Forelimb muscle (tissue), 1 donor: ENCODE data around the gene GPT2. TPM values are rescaled to one million over a fixed set of nuclear protein-coding genes. Genes with fewer than 3 reads are reported as not detected.

Source experiments
- DNase-seq: peaks from one replicate; pipeline ENCODE4 v3.0.0-alpha.2; 2013; ENCODE audit warnings: low read depth
- polyA plus RNA-seq: library from polyadenylated mRNA; unstranded; fragments of 120-200 nt; gene quantifications from one replicate; pipeline ENCODE4 v1.2.1, GENCODE V29; 2013; ENCODE audit not compliant: insufficient read length

Gene GPT2, protein sequence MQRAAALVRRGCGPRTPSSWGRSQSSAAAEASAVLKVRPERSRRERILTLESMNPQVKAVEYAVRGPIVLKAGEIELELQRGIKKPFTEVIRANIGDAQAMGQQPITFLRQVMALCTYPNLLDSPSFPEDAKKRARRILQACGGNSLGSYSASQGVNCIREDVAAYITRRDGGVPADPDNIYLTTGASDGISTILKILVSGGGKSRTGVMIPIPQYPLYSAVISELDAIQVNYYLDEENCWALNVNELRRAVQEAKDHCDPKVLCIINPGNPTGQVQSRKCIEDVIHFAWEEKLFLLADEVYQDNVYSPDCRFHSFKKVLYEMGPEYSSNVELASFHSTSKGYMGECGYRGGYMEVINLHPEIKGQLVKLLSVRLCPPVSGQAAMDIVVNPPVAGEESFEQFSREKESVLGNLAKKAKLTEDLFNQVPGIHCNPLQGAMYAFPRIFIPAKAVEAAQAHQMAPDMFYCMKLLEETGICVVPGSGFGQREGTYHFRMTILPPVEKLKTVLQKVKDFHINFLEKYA
- 36.5 TPM for polyA plus RNA-seq

GRCh38 chr16:46883690-46884512 lies at the start of gene GPT2:
Gene GPT2, plus strand, starts transcription at chr16:46884362. Its CDS starts 354 bp downstream, at chr16:46884716.
- peak; percentile 77 for DNase-seq

DNA sequence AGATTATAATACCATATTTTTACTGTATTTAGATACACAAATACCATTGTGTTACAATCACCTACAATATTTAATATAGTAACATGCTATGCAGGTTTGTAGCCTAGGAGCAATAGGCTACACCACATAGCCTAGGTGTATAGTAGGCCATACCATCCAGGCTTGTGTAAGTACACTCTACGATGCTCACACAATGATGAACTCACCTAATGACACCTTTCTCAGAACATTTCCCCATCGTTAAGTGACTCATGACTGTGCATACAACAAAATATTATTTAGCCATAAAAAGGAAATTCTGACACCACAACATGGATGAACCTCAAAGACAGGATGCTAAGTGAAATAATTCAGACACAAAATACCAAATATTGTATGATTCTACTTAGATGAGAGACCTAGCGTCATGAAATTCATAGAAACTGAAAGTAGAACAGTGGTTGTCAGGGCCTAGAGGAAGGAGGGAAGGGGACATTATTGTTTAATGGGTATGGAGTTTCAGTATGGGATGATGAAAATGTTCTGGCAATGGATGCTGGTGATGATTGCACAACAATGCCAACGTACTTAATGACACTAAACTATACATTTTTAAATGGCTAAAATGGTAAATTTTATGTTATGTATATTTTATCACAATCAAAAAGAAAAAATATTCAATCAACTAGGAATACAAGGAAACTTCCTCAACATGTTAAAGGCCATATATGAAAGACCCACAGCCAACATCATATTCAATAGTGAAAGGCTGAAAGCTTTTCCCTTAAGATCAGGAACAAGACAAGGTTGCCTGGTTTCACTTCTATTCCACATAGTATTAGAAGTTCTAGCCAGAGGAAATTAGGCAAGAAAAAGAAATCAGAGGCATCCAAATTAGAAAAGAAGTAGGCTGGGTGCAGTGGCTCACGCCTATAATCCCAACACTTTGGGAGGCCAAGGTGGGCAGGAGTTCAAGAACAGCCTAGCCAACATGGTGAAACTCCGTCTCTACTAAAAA lies 47.3 kb upstream of the GPT2 start:
- DNase-seq = no peak

DNA sequence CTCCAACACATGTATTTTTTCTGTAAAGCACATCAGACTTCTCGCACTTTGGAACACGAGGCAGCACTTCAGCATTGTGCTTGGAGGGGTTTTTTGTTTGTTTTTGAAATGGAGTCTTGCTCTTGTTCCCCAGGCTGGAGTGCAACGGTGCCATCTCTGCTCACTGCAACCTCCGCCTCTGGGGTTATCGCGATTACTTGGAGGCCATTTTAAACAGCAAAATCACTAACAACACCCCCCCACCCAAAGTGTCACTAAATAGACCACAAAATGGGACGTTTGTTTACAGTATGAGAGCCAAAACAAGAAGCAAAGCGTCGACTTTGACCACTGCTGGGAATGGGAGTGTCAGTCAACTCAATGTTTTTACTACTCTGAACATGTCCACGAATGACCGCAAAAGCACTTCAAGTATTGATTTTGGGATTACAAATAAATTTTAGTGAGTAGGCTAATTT lies 44.1 kb upstream of the GPT2 start:
- no peak for DNase-seq

DNA sequence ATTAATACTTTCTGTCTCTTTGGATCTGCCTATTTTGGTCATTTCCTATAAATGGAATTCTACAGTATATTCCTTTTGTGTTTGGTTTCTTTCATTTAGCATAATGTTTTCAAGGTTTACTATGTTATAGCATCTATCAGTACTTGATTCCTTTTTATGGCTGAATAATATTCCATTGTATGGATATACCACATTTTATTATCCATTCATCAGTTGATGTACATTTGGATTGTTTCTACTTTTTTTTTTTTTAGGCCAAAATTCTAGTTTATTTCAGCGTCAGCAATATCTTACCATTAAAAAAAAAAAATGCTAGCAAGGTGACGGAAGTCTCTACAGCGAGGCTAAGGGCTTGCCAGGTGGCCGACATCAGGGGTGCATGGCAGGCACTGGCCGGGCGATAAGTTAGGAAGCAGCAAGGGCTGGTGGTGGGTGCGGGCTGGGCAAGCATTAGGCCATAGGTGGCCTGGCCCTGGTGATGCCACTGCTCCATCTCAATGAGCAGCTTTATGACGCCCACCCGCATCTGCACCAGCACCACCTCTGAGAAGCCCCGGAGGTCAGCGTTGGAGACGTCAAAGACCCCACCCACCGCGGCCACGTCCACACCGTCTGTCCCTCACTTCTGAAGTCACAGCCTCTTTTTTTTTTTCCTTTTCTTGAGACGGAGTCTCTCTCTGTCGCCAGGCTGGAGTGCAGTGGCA lies 41.8 kb upstream of the GPT2 start:
- no peak for DNase-seq

- no peak for DNase-seq
Observed at GRCh38 chr16:46843898-46844642, 40.1 kb upstream of the GPT2 start.

- DNase-seq = no peak
Observed at GRCh38 chr16:46844771-46845170, 39.4 kb upstream of the GPT2 start.

GRCh38 chr16:46845952-46846351 lies 38.2 kb upstream of the GPT2 start:
- no peak for DNase-seq

GRCh38 chr16:46848768-46849764 lies 35.1 kb upstream of the GPT2 start:
- no peak for DNase-seq

DNA sequence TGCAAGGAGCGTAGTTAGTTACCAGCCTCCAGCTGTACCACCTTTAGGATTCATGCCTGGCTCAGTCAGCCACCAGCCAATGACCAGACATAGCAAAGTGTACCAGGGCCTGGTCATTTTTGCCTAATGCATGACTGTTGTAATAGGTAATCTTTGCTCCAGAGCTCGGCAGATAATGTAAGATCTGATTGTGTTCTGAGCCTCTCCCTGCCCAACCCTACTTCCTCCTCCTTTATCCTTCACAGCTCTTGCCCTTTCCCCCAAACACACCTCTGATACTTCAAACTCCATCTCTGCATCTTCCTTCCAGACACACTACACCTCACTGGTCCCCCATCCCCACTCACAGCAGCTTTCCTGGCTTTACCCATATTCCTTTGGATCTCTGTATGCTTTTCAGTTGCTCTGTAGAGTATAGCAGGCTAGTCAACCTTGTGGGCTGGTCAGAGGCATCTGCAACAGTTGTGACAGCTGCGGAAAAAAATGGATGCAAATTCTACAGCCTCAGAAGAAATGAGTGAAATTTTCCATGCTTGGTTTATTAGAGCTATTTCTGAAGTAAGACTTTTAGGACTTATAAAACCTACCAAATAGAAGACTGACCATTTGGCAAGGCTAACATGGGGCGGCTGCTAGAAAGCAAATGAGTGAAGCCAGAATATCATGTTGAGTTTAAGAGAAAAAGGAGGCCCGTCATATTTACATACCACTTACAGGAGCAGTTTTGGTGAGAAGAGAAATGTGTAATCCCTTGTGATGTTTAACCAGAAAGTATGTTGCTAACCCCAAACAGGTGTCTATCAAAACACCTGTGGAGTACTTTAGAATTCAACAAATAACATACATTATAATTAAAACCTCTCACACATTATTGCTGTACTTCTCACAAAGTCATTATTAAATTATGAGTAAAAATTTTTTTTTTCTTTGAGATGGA lies 33.3 kb upstream of the GPT2 start:
- no peak for DNase-seq

DNA sequence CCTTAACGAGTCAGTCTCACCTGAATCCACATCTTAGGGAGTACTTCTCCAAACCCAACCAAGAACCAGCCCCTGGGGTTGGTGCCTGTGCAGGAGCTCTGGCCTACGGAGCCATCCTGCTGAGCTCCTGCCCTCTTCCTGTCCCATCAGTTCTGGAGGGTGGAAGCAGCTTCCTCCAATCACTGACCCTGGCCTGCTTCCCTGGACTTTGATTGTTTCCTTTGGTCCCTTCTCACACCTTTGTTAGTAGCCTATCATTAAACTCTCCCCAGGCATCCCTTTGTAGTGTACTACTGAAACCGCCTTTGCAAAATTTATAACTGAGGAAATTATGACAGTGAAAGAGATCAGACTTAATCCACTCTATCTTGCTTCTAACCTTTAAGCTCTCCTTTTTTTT lies 32.0 kb upstream of the GPT2 start:
- DNase-seq = no peak

DNA sequence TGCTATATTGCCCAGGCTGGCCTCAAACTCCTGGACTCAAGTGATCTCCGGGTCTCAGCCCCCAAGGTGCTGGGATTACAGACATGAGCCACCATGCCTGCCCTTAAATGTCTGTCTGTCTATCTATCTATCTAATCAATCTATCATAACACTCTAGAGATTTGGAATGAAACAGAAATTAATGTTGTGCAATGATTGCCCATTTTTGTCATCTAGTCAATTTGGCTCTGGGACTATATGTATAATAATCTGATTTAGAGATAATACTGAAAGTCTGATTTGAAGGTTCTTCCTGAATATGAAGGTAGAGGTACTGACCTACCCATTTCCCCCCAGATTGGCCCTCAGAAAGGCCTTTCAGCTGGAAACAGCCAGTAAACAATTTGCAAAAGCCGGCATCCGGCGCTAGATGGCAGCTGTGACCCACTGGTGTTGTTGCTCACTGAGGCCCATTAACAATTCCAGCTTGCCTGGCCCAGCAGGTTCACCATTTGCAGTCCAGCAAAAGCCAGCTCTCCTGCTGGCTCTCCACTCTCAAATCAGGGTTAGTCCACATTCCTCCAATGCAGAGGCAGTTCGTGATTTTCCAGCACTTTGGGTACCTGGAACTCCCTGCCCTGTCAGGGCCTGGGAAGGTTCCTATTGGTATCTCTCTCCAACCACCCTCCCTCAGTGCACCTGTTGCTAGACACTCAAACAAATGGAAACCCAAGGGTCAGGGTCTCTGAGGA lies 30.3 kb upstream of the GPT2 start:
- no peak for DNase-seq

- DNase-seq = no peak
Observed at GRCh38 chr16:46854846-46855245, 29.3 kb upstream of the GPT2 start.

- no peak for DNase-seq
Observed at GRCh38 chr16:46855389-46855788, 28.8 kb upstream of the GPT2 start.

- no peak for DNase-seq
Observed at GRCh38 chr16:46857368-46857945, 26.7 kb upstream of the GPT2 start.

GRCh38 chr16:46858151-46858550 lies 26.0 kb upstream of the GPT2 start:
- no peak for DNase-seq

- no peak for DNase-seq
Observed at GRCh38 chr16:46859719-46860152, 24.4 kb upstream of the GPT2 start.
